ENCODE data around the gene RGS8.

GRCh38 chr1:182635871-182636270 lies 48.5 kb downstream of the RGS8 start:
- no peak for TF ChIP-seq CTCF (IDR thresholded peaks at IDR 0.05)
- no peak for TF ChIP-seq POLR2AphosphoS5 (IDR thresholded peaks at IDR 0.05)
